ENCODE measurements around the gene PSMB2.

- TF ChIP-seq CTCF (IDR thresholded peaks at IDR 0.05) (no peak), POLR2AphosphoS5 (IDR thresholded peaks at IDR 0.05; ENCODE audit: insufficient read depth in 1 of 2, low read depth in 1 of 2) (no peak), POLR2A (IDR thresholded peaks at IDR 0.05) (no peak)
Measured at GRCh38 chr1:35603468-35603867, 37.9 kb downstream of the PSMB2 start.
